ENCODE results near the gene NCOA7. TPM values are rescaled to one million over a fixed set of nuclear protein-coding genes. Genes with fewer than 3 reads are reported as not detected.

Gene NCOA7
- total and polyA plus RNA-seq, 9 of the 15 experiments (the other 6 are each of a cell fraction or from before 2014, with no cell fraction given) = 5.8 to 14.6 (median 9.3) TPM

DNA sequence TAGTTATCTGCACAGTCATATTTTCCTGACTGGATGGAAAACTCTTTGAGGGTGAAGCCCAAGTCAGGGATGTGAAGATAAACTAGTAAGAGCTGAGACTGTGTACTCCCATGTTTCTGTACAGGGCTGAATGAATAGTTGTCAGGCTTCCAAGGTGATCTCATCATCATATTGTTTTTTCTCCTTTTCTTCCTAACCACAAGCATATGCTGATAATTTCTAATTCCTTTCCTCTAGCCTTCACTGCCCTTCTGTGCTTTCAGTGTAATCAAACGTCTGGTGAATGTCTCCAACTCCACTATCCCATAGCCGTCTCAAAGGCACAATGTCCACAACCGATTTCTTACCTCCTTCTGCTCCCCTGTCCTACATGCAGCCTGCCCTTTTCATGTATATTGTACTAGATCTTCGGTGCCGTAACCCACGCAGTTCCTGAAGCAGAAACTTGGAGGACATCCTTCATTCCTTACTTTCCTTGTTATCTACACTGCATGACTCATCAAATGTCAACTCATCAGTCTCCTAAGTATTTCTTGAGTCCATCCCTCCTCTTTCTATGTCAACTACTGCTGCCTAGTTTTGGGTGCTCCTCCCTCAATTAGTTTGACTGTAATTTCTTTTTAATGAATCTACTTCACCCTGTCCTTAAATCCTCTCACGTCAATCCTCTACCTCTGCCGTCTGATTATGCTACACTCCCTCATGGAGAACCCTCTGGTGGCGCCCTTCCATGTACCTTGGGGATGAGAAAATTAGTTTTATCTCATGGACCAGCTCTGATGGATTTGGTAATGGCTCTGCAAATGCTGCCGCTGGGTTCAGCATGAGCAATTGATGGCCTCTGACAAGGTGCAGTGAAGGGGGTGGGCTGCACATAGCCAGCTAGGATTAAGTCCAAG, 21.9 kb downstream of the NCOA7 start (continued):
- TF ChIP-seq MAX (CRISPR knock-in tag; IDR thresholded peaks at IDR 0.05) (no peak), CGGBP1 (CRISPR knock-in tag; IDR thresholded peaks at IDR 0.05) (no peak), ZNF316 (IDR thresholded peaks at IDR 0.05) (peak; percentile 97), KHSRP (IDR thresholded peaks at IDR 0.05) (peak; percentile 32; the same call in 1 of the 2 replicates), BCL6 (CRISPR knock-in tag; IDR thresholded peaks at IDR 0.05) (no peak), TEAD4 (IDR thresholded peaks at IDR 0.05; ENCODE audit: low read length) (peak; percentile 49; the same call in 1 of the 2 replicates), TEAD4 (CRISPR knock-in tag; IDR thresholded peaks at IDR 0.05; ENCODE audit: borderline replicate concordance) (no peak), FUS (optimal IDR thresholded peaks at IDR 0.05; ENCODE audit: low read depth, low read length) (no peak), RUNX1 (IDR thresholded peaks at IDR 0.05; ENCODE audit: low read depth) (no peak), ZNF124 (CRISPR knock-in tag; IDR thresholded peaks at IDR 0.05) (no peak), CBX8 (IDR thresholded peaks at IDR 0.05; ENCODE audit: borderline replicate concordance, extremely low read depth, low read depth, low read length, poor library complexity, severe bottlenecking) (no peak), CUX1 (CRISPR knock-in tag; IDR thresholded peaks at IDR 0.05) (no peak), SIN3B (IDR thresholded peaks at IDR 0.05; ENCODE audit: low read depth) (no peak)
- TF ChIP-seq, protein P1, sequence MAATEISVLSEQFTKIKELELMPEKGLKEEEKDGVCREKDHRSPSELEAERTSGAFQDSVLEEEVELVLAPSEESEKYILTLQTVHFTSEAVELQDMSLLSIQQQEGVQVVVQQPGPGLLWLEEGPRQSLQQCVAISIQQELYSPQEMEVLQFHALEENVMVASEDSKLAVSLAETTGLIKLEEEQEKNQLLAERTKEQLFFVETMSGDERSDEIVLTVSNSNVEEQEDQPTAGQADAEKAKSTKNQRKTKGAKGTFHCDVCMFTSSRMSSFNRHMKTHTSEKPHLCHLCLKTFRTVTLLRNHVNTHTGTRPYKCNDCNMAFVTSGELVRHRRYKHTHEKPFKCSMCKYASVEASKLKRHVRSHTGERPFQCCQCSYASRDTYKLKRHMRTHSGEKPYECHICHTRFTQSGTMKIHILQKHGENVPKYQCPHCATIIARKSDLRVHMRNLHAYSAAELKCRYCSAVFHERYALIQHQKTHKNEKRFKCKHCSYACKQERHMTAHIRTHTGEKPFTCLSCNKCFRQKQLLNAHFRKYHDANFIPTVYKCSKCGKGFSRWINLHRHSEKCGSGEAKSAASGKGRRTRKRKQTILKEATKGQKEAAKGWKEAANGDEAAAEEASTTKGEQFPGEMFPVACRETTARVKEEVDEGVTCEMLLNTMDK (IDR thresholded peaks at IDR 0.05; ENCODE audit: borderline replicate concordance, insufficient read depth, low read depth, low read length, poor library complexity, severe bottlenecking) = no peak
- TF ChIP-seq, protein P2, sequence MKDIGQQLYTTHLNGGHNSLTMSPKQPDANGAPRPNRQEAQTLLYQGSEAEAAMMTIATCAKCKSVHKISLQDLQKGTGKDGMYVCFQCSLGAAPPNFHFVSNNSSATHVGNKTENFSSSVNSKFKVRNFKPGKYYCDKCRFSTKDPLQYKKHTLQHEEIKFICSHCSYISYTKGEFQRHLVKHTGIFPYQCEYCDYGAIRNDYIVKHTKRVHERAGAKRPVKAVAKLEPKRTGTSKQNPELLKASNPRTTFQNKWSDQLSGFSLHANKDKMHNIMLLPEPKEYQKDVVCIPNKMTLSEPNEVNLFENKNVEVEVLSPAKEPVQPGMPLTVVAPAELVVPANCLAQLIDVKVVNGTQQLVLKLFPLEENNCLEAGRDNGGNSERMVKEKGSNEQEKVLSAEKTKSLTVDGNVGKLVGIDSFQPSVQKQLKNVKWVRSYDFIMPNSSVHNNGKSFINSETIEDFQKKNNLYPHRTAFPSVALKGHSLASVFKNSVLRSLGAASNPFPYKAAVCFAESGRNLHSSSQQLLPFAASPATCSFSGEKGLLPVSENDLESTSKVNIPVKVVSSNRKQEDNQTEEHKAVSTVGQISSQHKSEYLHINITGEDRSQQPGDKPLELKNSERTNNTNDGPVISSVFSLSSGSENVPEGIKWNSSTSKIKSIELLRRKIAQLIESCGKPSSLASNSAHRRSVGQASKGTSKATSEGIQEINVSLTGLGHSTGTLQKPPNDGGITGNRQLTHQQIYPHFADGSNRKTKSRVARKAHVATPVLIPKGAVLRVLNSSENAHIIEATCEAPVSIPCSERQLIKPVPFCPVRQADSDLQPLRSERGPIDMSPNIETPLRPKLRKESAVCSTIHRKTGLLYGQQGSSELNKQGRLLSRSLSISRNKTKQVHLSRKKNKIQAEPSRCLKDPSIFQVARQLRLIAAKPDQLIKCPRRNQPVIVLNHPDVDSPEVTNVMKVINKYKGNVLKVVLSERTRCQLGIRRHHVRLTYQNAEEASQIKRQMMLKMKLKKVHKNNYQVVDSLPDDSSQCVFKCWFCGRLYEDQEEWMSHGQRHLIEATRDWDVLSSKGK (CRISPR knock-in tag; IDR thresholded peaks at IDR 0.05) = no peak
